Spleen (tissue), 11 donors: ENCODE results near the gene ACYP1. TPM values are rescaled to one million over a fixed set of nuclear protein-coding genes. Genes with fewer than 3 reads are reported as not detected.
A peak's percentile ranks its signal among the peaks of the same experiment; 100 is the strongest.

Source experiments
- DNase-seq: peaks from one replicate; pipeline ENCODE4 v3.0.0-alpha.2; 2020
- H3K27ac ChIP-seq, 8 donors: fragments of 200-600 bp; sonication (generic) in 7 of 8; 1 replicate in 4 of 8; 2 replicates in 4 of 8; pipeline versions ENCODE4 v1.5.0 to v1.8.0; 2016 to 2021; ENCODE audit warnings: inconsistent platforms in 4 of 8, mild to moderate bottlenecking in 4 of 8, moderate library complexity in 1 of 8
- H3K27me3 ChIP-seq, 7 donors: fragments of 200-600 bp; sonication (generic) in 6 of 7; replicated peaks in 1 of 7; 1 replicate in 4 of 7; 2 replicates in 3 of 7; pipeline versions ENCODE4 v1.5.0 to v1.8.0; 2016 to 2021; ENCODE audit warnings: inconsistent platforms in 3 of 7, mild to moderate bottlenecking in 1 of 7
- H3K36me3 ChIP-seq, 6 donors: fragments of 200-600 bp; sonication (generic) in 5 of 6; 1 replicate in 4 of 6; 2 replicates in 2 of 6; pipeline versions ENCODE4 v1.5.0 to v1.8.0; 2016 to 2021; ENCODE audit warnings: inconsistent platforms in 2 of 6
- H3K4me1 ChIP-seq, 6 donors: fragments of 200-600 bp; sonication (generic) in 5 of 6; 1 replicate in 3 of 6; 2 replicates in 3 of 6; pipeline versions ENCODE4 v1.5.0 to v1.8.0; 2016 to 2021; ENCODE audit warnings: inconsistent platforms in 3 of 6
- H3K4me3 ChIP-seq, 8 donors: fragments of 200-600 bp; sonication (generic) in 7 of 8; 1 replicate in 4 of 8; 2 replicates in 4 of 8; pipeline versions ENCODE4 v1.5.0 to v1.8.0; 2016 to 2021; ENCODE audit warnings: inconsistent platforms in 4 of 8, mild to moderate bottlenecking in 4 of 8, moderate library complexity in 2 of 8
- H3K9me3 ChIP-seq, 8 donors: fragments of 200-600 bp; sonication (generic) in 7 of 8; 1 replicate in 4 of 8; 2 replicates in 4 of 8; pipeline versions ENCODE4 v1.5.0 to v1.8.0; 2016 to 2021; ENCODE audit warnings: inconsistent platforms in 4 of 8
- POLR2A ChIP-seq, 3 donors: fragments of 450-650 bp; IDR thresholded peaks; one replicate each; pipeline ENCODE4 v1.5.1; 2017; ENCODE audit warnings: antibody characterized with exemption in 3 of 3, mild to moderate bottlenecking in 1 of 3
- POLR2AphosphoS5 ChIP-seq, 3 donors: sonication (generic); formaldehyde crosslinking; IDR thresholded peaks; one replicate each; pipeline ENCODE4 v1.5.1; 2017; ENCODE audit warnings: antibody characterized with exemption in 3 of 3
- WGBS, 5 donors: extraction: QIAGEN DNeasy Blood & Tissue Kit in 3 of 5; methylation state at CpG; one replicate each; pipeline versions ENCODE4 v1.1.5 to v1.1.7; 2013 to 2018; 5-methylcytosine and 5-hydroxymethylcytosine counted together
- intact Hi-C: fragments of 100-400 bp; cut with DNase I; formaldehyde crosslinking; loops from one replicate; pipeline ENCODE4 v1.15.0; 2023; ENCODE audit warnings: low total_unique reads
- polyA plus RNA-seq, 3 donors: library from polyadenylated mRNA; stranded (reverse); fragments of 200-250 nt; gene quantifications; one replicate each; pipeline ENCODE4 v1.2.1, GENCODE V29; 2013
- total RNA-seq, 7 donors: library from RNA; depleted of rRNA in 3 of 7; stranded (reverse); fragments of >200 nt in 3 of 7; fragmentation: NEBNext Ultra II Directional in 4 of 7; extraction: Animal tissue kit (Norgen Biotek cat#: 25700) in 4 of 7; gene quantifications; one replicate each; pipeline versions ENCODE4 v1.1.0 to v1.2.1, GENCODE V29; 2016 to 2021
- TF ChIP-seq, protein P1 (sequence below), 11 experiments: fragments of 200-600 bp in 7 of 11; fragments of 450-650 bp in 4 of 11; sonication (generic) in 4 of 11; IDR thresholded peaks in 8 of 11; conservative IDR thresholded peaks in 3 of 11; 1 replicate in 7 of 11; 2 replicates in 4 of 11; pipeline versions ENCODE4 v1.4.0 to v1.8.0; 2016 to 2021; ENCODE audit warnings: antibody characterized with exemption in 11 of 11, inconsistent platforms in 4 of 11, mild to moderate bottlenecking in 1 of 11
- donor health status: healthy with polysubstance abuse.
- donor health status: DM: no; HTN: no; CAD: no; lungs with moderate emphysema.
- donor health status: DM: no; HTN: no; CAD: no.
- donor health status: Bipolar disorder and iron deficiency.
- donor health status: healthy.
- donor health status: DM: no; HTN: no; CAD: no.
- donor health status: DM: yes; HTN: yes; CAD: no.

Gene ACYP1
- total and polyA plus RNA-seq, 10 donors: 6.8 to 27.7 (median 20.2) TPM

- H3K4me3 ChIP-seq: no peak overlapping the region
- no peak for TF ChIP-seq POLR2A (IDR thresholded peaks at IDR 0.05)
- TF ChIP-seq, protein P1, sequence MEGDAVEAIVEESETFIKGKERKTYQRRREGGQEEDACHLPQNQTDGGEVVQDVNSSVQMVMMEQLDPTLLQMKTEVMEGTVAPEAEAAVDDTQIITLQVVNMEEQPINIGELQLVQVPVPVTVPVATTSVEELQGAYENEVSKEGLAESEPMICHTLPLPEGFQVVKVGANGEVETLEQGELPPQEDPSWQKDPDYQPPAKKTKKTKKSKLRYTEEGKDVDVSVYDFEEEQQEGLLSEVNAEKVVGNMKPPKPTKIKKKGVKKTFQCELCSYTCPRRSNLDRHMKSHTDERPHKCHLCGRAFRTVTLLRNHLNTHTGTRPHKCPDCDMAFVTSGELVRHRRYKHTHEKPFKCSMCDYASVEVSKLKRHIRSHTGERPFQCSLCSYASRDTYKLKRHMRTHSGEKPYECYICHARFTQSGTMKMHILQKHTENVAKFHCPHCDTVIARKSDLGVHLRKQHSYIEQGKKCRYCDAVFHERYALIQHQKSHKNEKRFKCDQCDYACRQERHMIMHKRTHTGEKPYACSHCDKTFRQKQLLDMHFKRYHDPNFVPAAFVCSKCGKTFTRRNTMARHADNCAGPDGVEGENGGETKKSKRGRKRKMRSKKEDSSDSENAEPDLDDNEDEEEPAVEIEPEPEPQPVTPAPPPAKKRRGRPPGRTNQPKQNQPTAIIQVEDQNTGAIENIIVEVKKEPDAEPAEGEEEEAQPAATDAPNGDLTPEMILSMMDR (IDR thresholded peaks at IDR 0.05 in 8 of 11, conservative IDR thresholded peaks at IDR 0.05 in 3 of 11): no peak
- TF ChIP-seq POLR2AphosphoS5 (IDR thresholded peaks at IDR 0.05): no peak
- H3K4me1 ChIP-seq: peaks cover 8 to 23% (median 18%) of the 10 kb centered on the region in 6 donors
- intact Hi-C loops: no loop called here
- no peak overlapping the region for H3K27ac ChIP-seq
- 48 to 83% (median 50%) methylated on average over 2 of the region's 2 CpGs for WGBS, 5 donors
- H3K9me3 ChIP-seq: no peaks in the 10 kb centered on the region
- DNase-seq: no peak
- H3K27me3 ChIP-seq: no peaks in the 10 kb centered on the region
- H3K36me3 ChIP-seq: peaks cover 0 to 3% (median 0%) of the 10 kb centered on the region in 6 donors
Measured at GRCh38 chr14:75060420-75060819, 3.4 kb downstream of the ACYP1 start.

- Histone ChIP-seq H3K4me3 (no peak overlapping the region), H3K27ac (no peak overlapping the region), H3K9me3 (no peaks in the 10 kb centered on the region), H3K27me3 (no peaks in the 10 kb centered on the region), H3K4me1 (peaks cover 8 to 23% (median 18%) of the 10 kb centered on the region in 6 donors), H3K36me3 (peaks cover 0 to 3% (median 0%) of the 10 kb centered on the region in 6 donors)
- intact Hi-C loops: no loop called here
- 86 to 92% (median 90%) methylated on average over 2 of the region's 2 CpGs for WGBS, 5 donors
- no peak for DNase-seq
- no peak for TF ChIP-seq POLR2A (IDR thresholded peaks at IDR 0.05)
- TF ChIP-seq POLR2AphosphoS5 (IDR thresholded peaks at IDR 0.05): no peak
- TF ChIP-seq, protein P1 (IDR thresholded peaks at IDR 0.05 in 8 of 11, conservative IDR thresholded peaks at IDR 0.05 in 3 of 11): no peak
Measured at GRCh38 chr14:75059642-75060041, 4.2 kb downstream of the ACYP1 start.

DNA sequence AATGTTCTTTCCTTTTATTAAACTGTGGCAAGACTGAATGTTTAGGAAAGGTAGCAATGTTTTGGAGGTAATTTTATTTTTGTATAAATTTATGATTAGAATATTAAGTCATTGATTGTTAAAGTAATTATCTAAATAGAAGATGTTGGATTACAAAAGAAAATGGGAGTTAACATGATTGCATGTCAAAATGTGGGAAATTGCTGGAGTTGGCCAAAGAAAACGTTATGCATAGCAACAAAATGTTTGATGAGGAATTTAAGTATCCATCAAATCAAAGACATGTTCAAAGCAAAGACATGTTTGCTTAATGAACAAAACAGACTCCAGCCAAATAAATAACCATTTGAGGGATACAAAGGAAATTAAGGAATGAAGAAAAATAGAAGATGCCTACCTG lies 9.4 kb downstream of the ACYP1 start:
- no peak for DNase-seq
- no peaks in the 10 kb centered on the region for H3K9me3 ChIP-seq
- no peak overlapping the region for H3K4me3 ChIP-seq
- H3K4me1 ChIP-seq: peaks cover 5 to 35% (median 21%) of the 10 kb centered on the region in 6 donors
- H3K36me3 ChIP-seq: no peaks in the 10 kb centered on the region
- H3K27ac ChIP-seq: no peak overlapping the region
- TF ChIP-seq POLR2AphosphoS5 (IDR thresholded peaks at IDR 0.05) (no peak), POLR2A (IDR thresholded peaks at IDR 0.05) (no peak)
- TF ChIP-seq, protein P1 (IDR thresholded peaks at IDR 0.05 in 8 of 11, conservative IDR thresholded peaks at IDR 0.05 in 3 of 11): no peak
- H3K27me3 ChIP-seq: no peaks in the 10 kb centered on the region
- WGBS, 5 donors: 72 to 95% (median 80%) methylated on average over 1 of the region's 1 CpG
- intact Hi-C loops: no loop called here

- H3K9me3 ChIP-seq: no peaks in the 10 kb centered on the region
- WGBS, 5 donors: 51 to 57% (median 56%) methylated on average over 5 of the region's 5 CpGs
- H3K4me3 ChIP-seq: no peak overlapping the region
- TF ChIP-seq POLR2AphosphoS5 (IDR thresholded peaks at IDR 0.05): no peak
- H3K4me1 ChIP-seq: peaks cover 5 to 43% (median 26%) of the 10 kb centered on the region in 6 donors
- intact Hi-C loops: no loop called here
- H3K36me3 ChIP-seq: no peaks in the 10 kb centered on the region
- no peaks in the 10 kb centered on the region for H3K27me3 ChIP-seq
- H3K27ac ChIP-seq: peak overlapping the region in 3 of 8 donors; percentile 15 to 33 (median 32)
- no peak for DNase-seq
Measured at GRCh38 chr14:75053396-75054291, 10.2 kb downstream of the ACYP1 start.
